Lower lobe of right lung (tissue), 2 donors: ENCODE data around the gene TRIML1. TPM values are rescaled to one million over a fixed set of nuclear protein-coding genes. Genes with fewer than 3 reads are reported as not detected.

ENCODE experiments used
- ATAC-seq, 2 donors: fragments of 200-7000 bp; cut with Tn5 transposase; one replicate each; pipeline ENCODE4 v1.9.1; 2020 to 2022; ENCODE audit warnings: mild to moderate bottlenecking in 2 of 2, moderate library complexity in 2 of 2
- DNase-seq: peaks from one replicate; pipeline ENCODE4 v3.0.0-alpha.2; 2020
- H3K27ac ChIP-seq: fragments of 200-600 bp; one replicate; pipeline ENCODE4 v1.8.0; 2022
- H3K27me3 ChIP-seq: fragments of 200-600 bp; one replicate; pipeline ENCODE4 v1.8.0; 2022; ENCODE audit warnings: low read depth
- H3K36me3 ChIP-seq: fragments of 200-600 bp; one replicate; pipeline ENCODE4 v1.8.0; 2022; ENCODE audit warnings: mild to moderate bottlenecking
- H3K4me1 ChIP-seq: fragments of 200-600 bp; one replicate; pipeline ENCODE4 v1.8.0; 2022
- H3K4me3 ChIP-seq: fragments of 200-600 bp; one replicate; pipeline ENCODE4 v1.8.0; 2022; ENCODE audit warnings: mild to moderate bottlenecking
- H3K9me3 ChIP-seq: fragments of 200-600 bp; one replicate; pipeline ENCODE4 v1.8.0; 2022
- intact Hi-C: fragments of 100-400 bp; cut with DNase I; formaldehyde crosslinking; loops from one replicate; pipeline ENCODE4 v1.11.0; 2022
- total RNA-seq: library from RNA; stranded (reverse); fragmentation: NEBNext Ultra II Directional; extraction: Animal tissue kit (Norgen Biotek cat#: 25700); gene quantifications from one replicate; pipeline ENCODE4 v1.2.1, GENCODE V29; 2021
- TF ChIP-seq, protein P1 (sequence below): fragments of 200-600 bp; IDR thresholded peaks from one replicate; pipeline ENCODE4 v1.8.0; 2022; ENCODE audit warnings: antibody characterized with exemption, mild to moderate bottlenecking
- donor health status: DM: no; HTN: yes; CAD: no; lungs with severe emphysema.

Gene TRIML1
- total RNA-seq, 1 donor from 2014 or later, result not detected

DNA sequence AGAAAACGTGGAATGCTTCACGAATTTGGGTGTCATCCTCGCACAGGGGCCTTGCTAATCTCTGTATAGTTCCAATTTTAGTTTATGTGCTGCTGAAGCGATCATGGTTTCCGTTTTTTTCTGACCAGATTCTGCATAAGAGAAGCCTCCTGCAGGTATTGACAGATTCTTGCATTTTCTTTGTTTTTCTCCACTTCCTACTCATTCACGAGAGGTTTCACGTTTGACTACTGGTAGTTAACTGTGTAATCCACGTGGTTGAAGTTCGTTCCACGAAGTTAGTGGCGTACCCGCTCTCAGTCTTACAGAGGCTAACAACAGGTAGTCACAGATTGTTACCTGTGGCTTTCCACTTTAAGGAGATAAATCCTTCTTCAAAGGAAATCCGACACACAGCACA lies 17.7 kb upstream of the TRIML1 start:
- no peak overlapping the region for H3K4me3 ChIP-seq
- no peaks in the 10 kb centered on the region for H3K27me3 ChIP-seq
- no peak for DNase-seq
- no peak for ATAC-seq
- H3K36me3 ChIP-seq, result no peaks in the 10 kb centered on the region
- H3K9me3 ChIP-seq, result no peaks in the 10 kb centered on the region
- intact Hi-C loops, result no loop called here
- TF ChIP-seq, protein P1, sequence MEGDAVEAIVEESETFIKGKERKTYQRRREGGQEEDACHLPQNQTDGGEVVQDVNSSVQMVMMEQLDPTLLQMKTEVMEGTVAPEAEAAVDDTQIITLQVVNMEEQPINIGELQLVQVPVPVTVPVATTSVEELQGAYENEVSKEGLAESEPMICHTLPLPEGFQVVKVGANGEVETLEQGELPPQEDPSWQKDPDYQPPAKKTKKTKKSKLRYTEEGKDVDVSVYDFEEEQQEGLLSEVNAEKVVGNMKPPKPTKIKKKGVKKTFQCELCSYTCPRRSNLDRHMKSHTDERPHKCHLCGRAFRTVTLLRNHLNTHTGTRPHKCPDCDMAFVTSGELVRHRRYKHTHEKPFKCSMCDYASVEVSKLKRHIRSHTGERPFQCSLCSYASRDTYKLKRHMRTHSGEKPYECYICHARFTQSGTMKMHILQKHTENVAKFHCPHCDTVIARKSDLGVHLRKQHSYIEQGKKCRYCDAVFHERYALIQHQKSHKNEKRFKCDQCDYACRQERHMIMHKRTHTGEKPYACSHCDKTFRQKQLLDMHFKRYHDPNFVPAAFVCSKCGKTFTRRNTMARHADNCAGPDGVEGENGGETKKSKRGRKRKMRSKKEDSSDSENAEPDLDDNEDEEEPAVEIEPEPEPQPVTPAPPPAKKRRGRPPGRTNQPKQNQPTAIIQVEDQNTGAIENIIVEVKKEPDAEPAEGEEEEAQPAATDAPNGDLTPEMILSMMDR, result no peak
- H3K27ac ChIP-seq, result no peak overlapping the region
- H3K4me1 ChIP-seq, result no peaks in the 10 kb centered on the region

DNA sequence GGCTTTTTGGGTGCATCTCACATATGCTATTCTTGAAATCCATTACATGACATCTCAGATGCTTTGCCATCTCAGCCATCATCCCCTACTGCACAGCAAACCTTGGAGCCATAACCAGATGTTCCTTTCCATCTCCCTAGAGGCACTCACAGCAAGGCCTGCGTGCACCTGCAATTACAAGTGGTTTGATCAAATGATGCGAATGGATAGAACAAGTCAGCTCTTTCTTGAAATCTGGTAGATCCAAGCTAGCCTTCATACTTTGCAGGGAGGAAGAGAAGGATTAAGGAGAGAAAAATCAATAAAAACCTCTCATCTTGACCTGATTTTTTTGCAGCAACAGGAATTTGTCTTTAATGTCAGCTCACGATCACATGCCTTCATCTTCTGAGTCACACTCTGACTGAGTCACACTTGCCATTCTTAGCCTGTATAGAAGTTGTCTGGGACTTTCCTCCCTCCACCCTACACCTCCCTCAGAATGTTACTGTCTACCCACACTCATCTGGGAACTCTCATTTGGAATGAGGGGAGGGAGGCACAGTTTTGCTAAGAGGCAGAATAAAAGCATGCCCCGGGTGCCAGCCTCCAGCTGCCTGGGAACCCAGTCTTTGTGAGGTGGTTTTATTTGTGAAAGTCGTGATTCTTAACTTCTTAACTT lies 11.9 kb upstream of the TRIML1 start:
- ATAC-seq (no peak), DNase-seq (no peak)
- no peaks in the 10 kb centered on the region for H3K36me3 ChIP-seq
- no peaks in the 10 kb centered on the region for H3K9me3 ChIP-seq
- intact Hi-C loops, result no loop called here
- H3K27ac ChIP-seq, result no peak overlapping the region
- no peaks in the 10 kb centered on the region for H3K27me3 ChIP-seq
- no peak overlapping the region for H3K4me3 ChIP-seq
- TF ChIP-seq, protein P1, result no peak
- no peaks in the 10 kb centered on the region for H3K4me1 ChIP-seq

DNA sequence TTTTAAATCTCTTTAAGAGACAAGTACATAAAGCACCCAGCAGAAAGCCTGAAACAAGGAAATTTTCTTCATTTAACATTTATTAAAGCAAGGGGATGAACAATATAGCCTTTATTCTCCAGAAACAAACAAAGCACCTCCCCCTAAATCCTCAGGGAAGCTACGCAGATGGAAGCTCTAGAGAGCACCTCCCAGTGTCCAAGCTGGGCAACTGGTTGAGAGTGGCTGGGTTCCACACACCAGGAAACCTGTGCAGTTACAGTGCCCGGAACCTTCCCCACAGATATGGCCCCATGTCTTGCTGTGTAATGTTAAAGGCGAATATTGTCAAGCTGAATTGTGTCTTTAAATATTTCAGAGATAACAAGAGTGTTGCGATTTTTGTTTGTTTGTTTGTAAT lies 8.9 kb upstream of the TRIML1 start:
- TF ChIP-seq, protein P1, result no peak
- Histone ChIP-seq H3K4me3 (no peak overlapping the region), H3K4me1 (no peaks in the 10 kb centered on the region), H3K27me3 (no peaks in the 10 kb centered on the region), H3K36me3 (no peaks in the 10 kb centered on the region), H3K27ac (no peak overlapping the region), H3K9me3 (no peaks in the 10 kb centered on the region)
- intact Hi-C loops, result no loop called here
- ATAC-seq, result no peak
- no peak for DNase-seq

DNA sequence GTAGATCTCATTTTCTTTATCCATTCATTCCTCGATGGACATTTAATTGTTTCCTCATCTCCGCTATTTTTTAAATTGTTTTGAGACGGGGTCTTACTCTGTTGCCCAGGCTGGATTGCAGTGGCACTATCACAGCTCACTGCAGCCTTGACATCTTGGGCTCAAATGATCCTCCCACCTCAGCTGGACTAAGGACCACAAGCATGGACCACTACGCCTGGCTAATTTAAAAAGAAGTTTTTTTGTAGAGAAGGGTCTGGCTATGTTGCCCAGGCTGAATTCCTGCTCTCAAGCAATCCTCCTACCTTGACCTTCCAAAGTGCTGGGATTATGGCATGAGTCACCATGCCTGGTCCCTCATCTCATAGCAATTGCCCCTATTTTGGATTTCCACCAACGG lies 7.0 kb upstream of the TRIML1 start:
- Histone ChIP-seq H3K4me3 (no peak overlapping the region), H3K36me3 (no peaks in the 10 kb centered on the region), H3K4me1 (no peaks in the 10 kb centered on the region), H3K27ac (no peak overlapping the region), H3K27me3 (no peaks in the 10 kb centered on the region), H3K9me3 (no peaks in the 10 kb centered on the region)
- ATAC-seq (no peak), DNase-seq (no peak)
- intact Hi-C loops, result no loop called here
- TF ChIP-seq, protein P1, result no peak

DNA sequence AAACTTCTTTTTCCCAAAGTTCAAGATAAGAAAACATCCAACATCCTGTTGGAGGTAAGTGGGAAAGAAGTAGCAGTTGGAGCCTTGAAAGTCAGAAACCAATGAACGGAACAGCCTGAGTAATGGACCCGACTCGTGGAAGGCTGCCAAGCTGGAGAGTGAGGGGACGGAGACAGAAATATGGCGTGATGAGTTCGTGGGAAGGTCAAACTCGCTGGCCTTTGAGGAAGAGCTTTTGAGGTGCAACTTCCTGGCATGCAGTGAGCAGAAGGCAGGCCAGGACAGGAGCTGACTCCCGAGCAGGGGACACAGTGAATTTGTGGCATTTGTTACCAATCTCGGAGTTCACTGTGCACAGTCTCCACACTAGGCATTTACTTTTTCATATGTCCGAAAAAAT lies 1.0 kb upstream of the TRIML1 start:
- H3K36me3 ChIP-seq, result no peaks in the 10 kb centered on the region
- no peaks in the 10 kb centered on the region for H3K9me3 ChIP-seq
- TF ChIP-seq, protein P1, result no peak
- no peaks in the 10 kb centered on the region for H3K4me1 ChIP-seq
- H3K27me3 ChIP-seq, result no peaks in the 10 kb centered on the region
- DNase-seq (no peak), ATAC-seq (no peak)
- H3K27ac ChIP-seq, result no peak overlapping the region
- no peak overlapping the region for H3K4me3 ChIP-seq
- intact Hi-C loops, result no loop called here
